Endodermal cell (in vitro differentiated cells): ENCODE results near the gene TESK2. TPM values are rescaled to one million over a fixed set of nuclear protein-coding genes. Genes with fewer than 3 reads are reported as not detected.
"Not testable (repeated sequence)": the region's sequence is repeated elsewhere in the genome, so short reads cannot be mapped to it uniquely, and the experiment has no call there.

Experiments
- DNase-seq: peaks from one replicate; pipeline ENCODE4 v3.0.0-alpha.2; 2017
- H3K27ac ChIP-seq: 2 replicates; pipeline ENCODE4 v1.5.1; 2013; ENCODE audit warnings: mild to moderate bottlenecking, low read depth, low read length, moderate library complexity
- H3K27me3 ChIP-seq: 2 replicates; pipeline ENCODE4 v1.6.1; 2013; ENCODE audit warnings: mild to moderate bottlenecking, low read length, moderate library complexity; ENCODE audit not compliant: insufficient read depth, control insufficient read depth, poor library complexity, severe bottlenecking
- H3K36me3 ChIP-seq: 2 replicates; pipeline ENCODE4 v1.7.0; 2013; ENCODE audit warnings: mild to moderate bottlenecking, low read length, moderate library complexity; ENCODE audit not compliant: control insufficient read depth, insufficient read depth
- H3K4me1 ChIP-seq: one replicate; pipeline ENCODE4 v1.7.0; 2013; ENCODE audit warnings: low read length; ENCODE audit not compliant: control insufficient read depth, insufficient read depth
- H3K4me3 ChIP-seq: 2 replicates; pipeline ENCODE4 v1.5.1; 2013; ENCODE audit warnings: mild to moderate bottlenecking, low read length, moderate library complexity
- H3K9ac ChIP-seq: 2 replicates; pipeline ENCODE4 v1.6.1; 2013; ENCODE audit warnings: mild to moderate bottlenecking, low read length, moderate library complexity; ENCODE audit not compliant: poor library complexity, severe bottlenecking; ENCODE audit errors: extremely low read depth
- H3K9me3 ChIP-seq: 2 replicates; pipeline ENCODE4 v1.6.1; 2013; ENCODE audit warnings: mild to moderate bottlenecking, low read length, moderate library complexity; ENCODE audit not compliant: control insufficient read depth
- H3K27ac Mint-ChIP-seq: 2 replicates; pipeline ENCODE4 v1.8.0; 2020; ENCODE audit warnings: mixed read lengths
- H3K27me3 Mint-ChIP-seq: 2 replicates; pipeline ENCODE4 v1.8.0; 2021; ENCODE audit warnings: mild to moderate bottlenecking, mixed read lengths; ENCODE audit not compliant: insufficient read depth
- H3K36me3 Mint-ChIP-seq: 2 replicates; pipeline ENCODE4 v1.8.0; 2020; ENCODE audit warnings: low read depth, mixed read lengths
- H3K4me1 Mint-ChIP-seq: 2 replicates; pipeline ENCODE4 v1.8.0; 2020; ENCODE audit warnings: mixed read lengths
- H3K4me3 Mint-ChIP-seq: 2 replicates; pipeline ENCODE4 v1.8.0; 2020; ENCODE audit warnings: mild to moderate bottlenecking, moderate library complexity, mixed read lengths
- H3K9me3 Mint-ChIP-seq: 2 replicates; pipeline ENCODE4 v1.8.0; 2020; ENCODE audit warnings: mild to moderate bottlenecking, mixed read lengths
- WGBS, 2 experiments: methylation state at CpG; one replicate each; pipeline versions ENCODE4 v1.1.5 to v1.1.7; 2013; ENCODE audit warnings: missing lambda C conversion rate in 2 of 2, mixed read lengths in 1 of 2; ENCODE audit not compliant: insufficient coverage in 1 of 2, insufficient read length in 1 of 2; 5-methylcytosine and 5-hydroxymethylcytosine counted together
- total RNA-seq, 2 donors: library from RNA; stranded (reverse); fragmentation: NEBNext Ultra II Directional in 1 of 2; extraction: Animal tissue kit (Norgen Biotek cat#: 25700) in 1 of 2; gene quantifications; 2 replicates in 1 of 2; 3 replicates in 1 of 2; pipeline ENCODE4 v1.2.1, GENCODE V29; 2021
- TF ChIP-seq, protein P1 (sequence below): fragments of 200-600 bp; sonication (generic); conservative IDR thresholded peaks from 2 replicates; pipeline ENCODE4 v1.5.0; 2021; ENCODE audit warnings: antibody characterized with exemption, mild to moderate bottlenecking

TESK2 gene
- total RNA-seq, 2 donors from 2014 or later, result 9.7 to 10.3 TPM

DNA sequence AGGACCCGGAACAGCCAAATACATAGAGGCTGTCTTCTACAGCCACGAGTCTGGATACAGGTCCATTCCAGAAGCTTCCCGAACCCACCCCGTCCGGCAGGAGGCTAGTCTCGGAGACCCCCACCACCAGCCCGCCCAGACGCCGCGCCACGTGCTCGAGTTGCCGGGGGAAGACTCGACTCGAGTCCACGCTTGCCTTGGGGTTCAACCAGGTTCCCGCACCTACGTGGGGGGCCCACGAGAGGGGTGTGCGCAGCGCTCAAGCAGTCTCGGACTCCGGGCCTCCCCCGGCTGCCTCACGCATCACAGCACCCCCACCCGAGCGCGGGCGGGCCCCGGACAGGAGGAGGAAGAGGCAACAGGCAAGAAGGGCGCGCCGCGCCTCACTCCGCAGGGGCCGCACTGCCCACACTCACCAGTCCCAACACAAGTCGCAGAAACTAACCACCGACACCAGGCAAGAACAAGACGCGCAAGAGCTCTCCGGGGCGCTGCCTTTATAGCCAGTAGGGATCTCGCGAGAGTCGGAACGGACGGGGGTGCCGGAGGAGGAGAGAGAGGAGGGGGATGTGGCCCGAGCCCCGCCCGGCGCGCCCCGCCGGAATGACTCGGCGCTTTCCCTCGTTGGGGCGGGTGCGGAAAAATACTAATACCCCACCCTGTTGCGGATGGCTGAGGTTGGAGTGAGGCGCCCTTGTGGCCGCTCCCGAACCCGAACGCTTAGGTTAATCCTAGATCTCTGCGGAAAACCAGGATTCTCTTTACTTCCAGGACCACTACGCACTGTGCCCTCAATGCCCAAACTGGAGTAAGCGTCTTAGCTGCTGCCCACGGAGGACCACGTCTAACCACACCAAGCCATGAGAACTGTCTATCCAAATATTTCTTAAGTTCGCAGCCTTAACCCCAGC, 30.7 kb upstream of the TESK2 start, which contains the start of gene PRDX1:
Gene PRDX1 (minus strand): TSS at position 472 of the 911 bp plus-strand sequence. CDS start 2,841 bp downstream, outside the sequence.
- peaks cover 18% of the 10 kb centered on the region for H3K36me3 Mint-ChIP-seq
- peak within 1 kb of the TSS; percentile 82 for H3K27ac ChIP-seq
- H3K27me3 Mint-ChIP-seq, result no peaks in the 10 kb centered on the region
- no peaks in the 10 kb centered on the region for H3K9me3 ChIP-seq
- WGBS, 2 experiments, result 1 to 2% methylated on average over 19 to 72 of the region's 72 CpGs
- TF ChIP-seq, protein P1, sequence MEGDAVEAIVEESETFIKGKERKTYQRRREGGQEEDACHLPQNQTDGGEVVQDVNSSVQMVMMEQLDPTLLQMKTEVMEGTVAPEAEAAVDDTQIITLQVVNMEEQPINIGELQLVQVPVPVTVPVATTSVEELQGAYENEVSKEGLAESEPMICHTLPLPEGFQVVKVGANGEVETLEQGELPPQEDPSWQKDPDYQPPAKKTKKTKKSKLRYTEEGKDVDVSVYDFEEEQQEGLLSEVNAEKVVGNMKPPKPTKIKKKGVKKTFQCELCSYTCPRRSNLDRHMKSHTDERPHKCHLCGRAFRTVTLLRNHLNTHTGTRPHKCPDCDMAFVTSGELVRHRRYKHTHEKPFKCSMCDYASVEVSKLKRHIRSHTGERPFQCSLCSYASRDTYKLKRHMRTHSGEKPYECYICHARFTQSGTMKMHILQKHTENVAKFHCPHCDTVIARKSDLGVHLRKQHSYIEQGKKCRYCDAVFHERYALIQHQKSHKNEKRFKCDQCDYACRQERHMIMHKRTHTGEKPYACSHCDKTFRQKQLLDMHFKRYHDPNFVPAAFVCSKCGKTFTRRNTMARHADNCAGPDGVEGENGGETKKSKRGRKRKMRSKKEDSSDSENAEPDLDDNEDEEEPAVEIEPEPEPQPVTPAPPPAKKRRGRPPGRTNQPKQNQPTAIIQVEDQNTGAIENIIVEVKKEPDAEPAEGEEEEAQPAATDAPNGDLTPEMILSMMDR, result peak; percentile 52
- peaks cover 24% of the 10 kb centered on the region for H3K4me1 Mint-ChIP-seq
- peaks cover 22% of the 10 kb centered on the region for H3K36me3 ChIP-seq
- no peaks in the 10 kb centered on the region for H3K27me3 ChIP-seq
- H3K4me3 Mint-ChIP-seq, result peak within 1 kb of the TSS; percentile 96
- H3K9ac ChIP-seq, result peak within 1 kb of the TSS; percentile 97
- H3K4me3 ChIP-seq, result peak within 1 kb of the TSS; percentile 92
- peak; percentile 99 for DNase-seq
- H3K9me3 Mint-ChIP-seq, result no peaks in the 10 kb centered on the region
- H3K4me1 ChIP-seq, result no peaks in the 10 kb centered on the region
- H3K27ac Mint-ChIP-seq, result peak within 1 kb of the TSS; percentile 98

DNA sequence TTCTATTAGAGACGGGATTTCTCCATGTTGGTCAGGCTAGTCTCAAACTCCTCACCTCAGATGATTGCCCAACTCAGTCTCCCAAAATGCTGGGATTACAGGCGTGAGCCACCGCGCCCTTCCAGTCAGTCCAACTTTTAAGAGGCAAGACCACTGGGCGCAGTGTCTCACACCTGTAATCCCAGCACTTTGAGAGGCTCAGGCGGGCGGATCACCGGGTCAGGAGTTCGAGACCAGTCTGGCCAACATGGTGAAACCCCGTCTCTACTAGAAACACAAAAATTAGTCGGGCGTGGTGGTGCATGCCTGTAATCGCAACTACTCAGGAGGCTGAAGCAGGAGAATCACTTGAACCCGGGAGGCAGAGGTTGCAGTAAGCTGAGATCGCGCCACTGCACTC, 28.8 kb upstream of the TESK2 start:
- not testable (repeated sequence) for H3K4me1 ChIP-seq, H3K27ac Mint-ChIP-seq, H3K9me3 ChIP-seq, H3K9me3 Mint-ChIP-seq, H3K27ac ChIP-seq, DNase-seq, H3K27me3 Mint-ChIP-seq, H3K27me3 ChIP-seq
- Histone ChIP-seq H3K4me3 (peak overlapping the region; percentile 92), H3K36me3 (peaks cover 40% of the 10 kb centered on the region), H3K9ac (peak overlapping the region; percentile 97)
- peaks cover 35% of the 10 kb centered on the region for H3K36me3 Mint-ChIP-seq
- 66 to 79% methylated on average over 7 to 16 of the region's 16 CpGs for WGBS, 2 experiments
- peak overlapping the region; percentile 96 for H3K4me3 Mint-ChIP-seq
- H3K4me1 Mint-ChIP-seq, result peaks cover 38% of the 10 kb centered on the region

DNA sequence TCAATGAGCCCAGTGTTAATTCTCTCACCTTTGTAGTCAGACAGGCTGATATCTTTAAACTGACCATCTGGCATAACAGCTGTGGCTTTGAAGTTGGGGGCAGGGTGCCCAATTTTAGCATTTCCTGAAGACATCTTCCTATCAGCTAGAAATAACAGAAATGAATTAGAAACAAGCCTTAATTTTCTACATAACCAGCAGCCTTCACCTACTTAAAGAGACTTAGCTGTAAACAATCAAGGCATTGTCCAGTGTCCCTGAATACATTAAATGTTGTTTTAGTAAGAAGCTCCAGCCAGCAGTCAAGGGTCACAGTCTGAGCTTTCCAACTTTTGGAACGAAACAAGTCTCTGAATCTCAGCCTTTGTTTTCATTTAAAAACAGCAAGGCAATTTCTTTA, 27.9 kb upstream of the TESK2 start:
- peak overlapping the region; percentile 97 for H3K9ac ChIP-seq
- H3K27me3 Mint-ChIP-seq, result no peaks in the 10 kb centered on the region
- no peak overlapping the region for H3K27ac Mint-ChIP-seq
- H3K27ac ChIP-seq, result no peak overlapping the region
- H3K9me3 ChIP-seq, result no peaks in the 10 kb centered on the region
- TF ChIP-seq, protein P1, result no peak
- peaks cover 47% of the 10 kb centered on the region for H3K4me1 Mint-ChIP-seq
- H3K36me3 Mint-ChIP-seq, result peaks cover 43% of the 10 kb centered on the region
- no peak for DNase-seq
- H3K4me3 ChIP-seq, result peak overlapping the region; percentile 92
- no peaks in the 10 kb centered on the region for H3K9me3 Mint-ChIP-seq
- peaks cover 16% of the 10 kb centered on the region for H3K4me1 ChIP-seq
- H3K36me3 ChIP-seq, result peaks cover 48% of the 10 kb centered on the region
- H3K4me3 Mint-ChIP-seq, result peak overlapping the region; percentile 96
- 94% methylated on average over 1 of the region's 1 CpG; no CpG with 5 or more reads in 1 of the 2 experiments for WGBS, 2 experiments
- H3K27me3 ChIP-seq, result no peaks in the 10 kb centered on the region

DNA sequence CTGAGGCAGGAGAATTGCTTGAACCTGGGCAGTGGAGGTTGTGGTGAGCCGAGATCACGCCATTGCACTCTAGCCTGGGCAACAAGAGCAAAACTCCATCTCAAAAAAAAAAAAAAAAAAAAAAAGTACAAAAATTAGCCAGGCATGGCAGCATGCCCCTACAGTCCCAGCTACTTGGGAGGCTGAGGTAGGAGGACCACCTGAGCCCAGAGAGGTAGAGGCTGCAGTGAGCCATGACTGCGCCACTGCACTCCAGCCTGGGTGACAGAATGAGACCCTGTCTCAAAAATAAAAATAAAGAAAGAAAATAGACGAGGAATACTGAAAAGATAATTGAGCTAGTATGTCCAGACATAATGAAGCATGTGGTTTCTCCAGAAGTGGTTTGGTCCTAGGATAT, 27.4 kb upstream of the TESK2 start:
- Histone ChIP-seq H3K4me1 (peaks cover 16% of the 10 kb centered on the region), H3K4me3 (peak overlapping the region; percentile 92), H3K36me3 (peaks cover 49% of the 10 kb centered on the region)
- H3K9ac ChIP-seq, H3K9me3 ChIP-seq, H3K9me3 Mint-ChIP-seq, H3K4me3 Mint-ChIP-seq, H3K27ac Mint-ChIP-seq, DNase-seq, H3K27me3 Mint-ChIP-seq, H3K27me3 ChIP-seq, H3K27ac ChIP-seq: not testable (repeated sequence)
- 80% methylated on average over 2 of the region's 4 CpGs; no CpG with 5 or more reads in 1 of the 2 experiments for WGBS, 2 experiments
- Mint-ChIP-seq H3K36me3 (peaks cover 49% of the 10 kb centered on the region), H3K4me1 (peaks cover 52% of the 10 kb centered on the region)
